Activated CD4-positive, alpha-beta memory T cell treated with anti-CD3 and anti-CD28 coated beads, Interleukin-2, amount 10 ng/mL, durations not matched to agents 7 days and 5 days (primary cell): ENCODE results near the gene ACTMAP. TPM values are rescaled to one million over a fixed set of nuclear protein-coding genes. Genes with fewer than 3 reads are reported as not detected.
"Not testable (repeated sequence)": the region's sequence is repeated elsewhere in the genome, so short reads cannot be mapped to it uniquely, and the experiment has no call there.

Source experiments
- CTCF ChIA-PET: fragments of 350-600 bp; sonication (Branson Sonifier 250); formaldehyde crosslinking; loops from one replicate; lab custom pipeline; 2021; ENCODE audit warnings: antibody characterized with exemption, inconsistent platforms; lab: Charles Lee
- POLR2A ChIA-PET: fragments of 350-600 bp; sonication (Branson Sonifier 250); formaldehyde crosslinking; loops from one replicate; lab custom pipeline; 2021; ENCODE audit warnings: antibody characterized with exemption; lab: Charles Lee
- DNase-seq: peaks from one replicate; pipeline ENCODE4 v3.0.0-alpha.2; 2020
- H3K27ac Mint-ChIP-seq: one replicate; pipeline ENCODE4 v1.8.0; 2021; ENCODE audit warnings: mild to moderate bottlenecking, mixed read lengths
- H3K27me3 Mint-ChIP-seq: one replicate; pipeline ENCODE4 v1.8.0; 2021; ENCODE audit warnings: mixed read lengths
- H3K36me3 Mint-ChIP-seq: one replicate; pipeline ENCODE4 v1.8.0; 2021; ENCODE audit warnings: low read depth, mixed read lengths
- H3K4me1 Mint-ChIP-seq: one replicate; pipeline ENCODE4 v1.8.0; 2021; ENCODE audit warnings: mixed read lengths
- H3K4me3 Mint-ChIP-seq: one replicate; pipeline ENCODE4 v1.8.0; 2021; ENCODE audit warnings: mild to moderate bottlenecking, mixed read lengths
- H3K9me3 Mint-ChIP-seq: one replicate; pipeline ENCODE4 v1.8.0; 2021; ENCODE audit warnings: mixed read lengths
- total RNA-seq, 2 experiments: library from RNA; stranded (reverse); gene quantifications; one replicate each; pipeline ENCODE4 v1.2.3, GENCODE V29; 2021

Gene ACTMAP
- total RNA-seq, 2 experiments from 2014 or later: 18.1 to 18.8 TPM

DNA sequence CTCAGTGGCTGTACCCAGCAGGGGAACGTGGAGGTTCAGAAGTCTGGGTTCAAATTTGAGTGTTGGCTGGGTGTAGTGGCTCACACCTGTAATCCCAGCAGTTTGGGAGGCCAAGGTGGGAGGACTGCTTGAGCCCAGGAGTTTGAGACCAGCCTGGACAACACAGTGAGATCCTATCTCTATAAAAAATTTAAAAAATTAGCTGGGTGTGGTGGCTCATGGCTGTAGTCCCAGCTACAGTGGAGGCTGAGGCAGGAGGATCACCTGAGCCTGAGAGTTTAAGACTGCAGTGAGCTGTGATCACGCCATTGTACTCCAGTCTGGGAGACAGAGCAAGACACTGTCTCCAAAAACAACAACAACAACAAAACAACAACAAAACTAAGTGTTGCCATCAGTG lies 33.9 kb upstream of the ACTMAP start:
- not testable (repeated sequence) for H3K27me3 Mint-ChIP-seq, H3K4me3 Mint-ChIP-seq, H3K9me3 Mint-ChIP-seq, DNase-seq, H3K27ac Mint-ChIP-seq
- peaks cover 13% of the 10 kb centered on the region for H3K4me1 Mint-ChIP-seq
- CTCF ChIA-PET: interaction anchor here (1.3 kb wide), 1 partner anchor 14 kb away, joined by 3 read pairs; the partner anchor contains the start of gene EGLN2
- POLR2A ChIA-PET: interaction anchor here (1.2 kb wide), 1 partner anchor 12 kb away, joined by 3 read pairs; no protein-coding TSS in a partner anchor
- peaks cover 31% of the 10 kb centered on the region for H3K36me3 Mint-ChIP-seq

DNA sequence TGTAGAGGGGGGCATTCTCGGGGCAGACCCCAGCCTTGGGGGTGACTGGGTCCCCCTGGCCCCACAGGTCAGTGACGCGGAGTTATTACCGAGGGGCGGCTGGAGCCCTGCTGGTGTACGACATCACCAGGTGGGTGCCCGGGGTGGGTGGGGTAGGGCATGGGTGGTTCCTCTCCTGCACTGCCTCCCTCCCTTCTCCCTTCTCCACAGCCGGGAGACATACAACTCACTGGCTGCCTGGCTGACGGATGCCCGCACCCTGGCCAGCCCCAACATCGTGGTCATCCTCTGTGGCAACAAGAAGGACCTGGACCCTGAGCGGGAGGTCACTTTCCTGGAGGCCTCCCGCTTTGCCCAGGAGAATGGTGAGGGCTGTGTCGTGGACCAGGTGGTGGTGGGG lies 33.4 kb upstream of the ACTMAP start:
- H3K4me3 Mint-ChIP-seq: no peak overlapping the region
- POLR2A ChIA-PET: interaction anchor here (1.2 kb wide), 1 partner anchor 12 kb away, joined by 3 read pairs; no protein-coding TSS in a partner anchor
- H3K27ac Mint-ChIP-seq: no peak overlapping the region
- DNase-seq: no peak
- H3K36me3 Mint-ChIP-seq: peaks cover 32% of the 10 kb centered on the region
- CTCF ChIA-PET: interaction anchor here (1.3 kb wide), 1 partner anchor 15 kb away, joined by 3 read pairs; the partner anchor contains the start of gene EGLN2
- peaks cover 18% of the 10 kb centered on the region for H3K4me1 Mint-ChIP-seq
- H3K9me3 Mint-ChIP-seq: no peaks in the 10 kb centered on the region
- no peaks in the 10 kb centered on the region for H3K27me3 Mint-ChIP-seq

DNA sequence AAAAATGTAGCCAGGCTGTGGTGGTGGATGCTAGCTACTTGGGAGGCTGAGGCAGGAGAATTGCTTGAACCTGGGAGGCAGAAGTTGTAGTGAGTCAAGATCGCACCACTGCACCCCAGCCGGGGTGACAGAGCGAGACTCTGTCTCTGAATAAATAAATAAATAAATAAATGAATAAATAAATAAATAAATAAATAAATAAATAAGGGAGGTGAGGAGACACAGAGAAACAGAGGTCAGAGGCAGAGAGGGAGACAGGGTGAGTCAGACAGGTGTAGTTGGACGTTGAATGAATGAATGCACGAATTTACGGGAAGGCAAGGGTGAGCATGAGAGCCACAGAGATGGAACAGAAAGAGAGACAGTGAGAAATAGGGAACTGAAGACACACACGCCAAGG lies 30.9 kb upstream of the ACTMAP start:
- DNase-seq: no peak
- no peaks in the 10 kb centered on the region for H3K9me3 Mint-ChIP-seq
- POLR2A ChIA-PET: no interaction called here
- H3K27me3 Mint-ChIP-seq: no peaks in the 10 kb centered on the region
- H3K4me1 Mint-ChIP-seq: peaks cover 33% of the 10 kb centered on the region
- H3K4me3 Mint-ChIP-seq: no peak overlapping the region
- H3K36me3 Mint-ChIP-seq: peaks cover 31% of the 10 kb centered on the region
- H3K27ac Mint-ChIP-seq: no peak overlapping the region
- CTCF ChIA-PET: interaction anchor here (0.7 kb wide), 1 partner anchor 97 kb away, joined by 3 read pairs; no protein-coding TSS in a partner anchor

DNA sequence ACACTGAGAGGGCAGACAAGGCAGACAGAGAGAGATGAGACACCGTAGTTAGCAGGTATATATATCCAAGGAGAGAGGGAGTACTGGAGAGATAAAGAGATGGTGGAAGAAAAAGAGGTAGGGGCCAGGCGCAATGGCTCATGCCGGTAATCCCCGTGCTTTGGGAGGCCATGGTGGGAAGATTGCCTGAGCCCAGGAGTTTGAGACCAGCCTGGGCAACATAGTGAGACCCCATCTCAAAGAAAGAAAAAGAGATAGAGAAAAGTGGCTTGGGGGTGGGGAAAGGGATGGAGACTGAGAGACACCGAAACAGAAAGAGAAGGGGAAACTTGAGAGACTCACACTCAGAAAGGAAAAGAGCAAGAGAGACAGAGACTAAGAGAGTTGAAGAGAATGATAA lies 30.3 kb upstream of the ACTMAP start:
- ChIA-PET POLR2A (interaction anchor here (7.7 kb wide), 1 partner anchor 28 kb away, joined by 244 read pairs; the partner anchor contains the start of genes ACTMAP and SNRPA), CTCF (interaction anchor here (1.0 kb wide), 1 partner anchor 18 kb away, joined by 3 read pairs; the partner anchor contains the start of gene EGLN2)
- Mint-ChIP-seq H3K36me3 (peaks cover 29% of the 10 kb centered on the region), H3K9me3 (no peaks in the 10 kb centered on the region), H3K27me3 (peaks cover 2% of the 10 kb centered on the region), H3K27ac (no peak overlapping the region), H3K4me1 (peaks cover 36% of the 10 kb centered on the region), H3K4me3 (no peak overlapping the region)
- DNase-seq: no peak

DNA sequence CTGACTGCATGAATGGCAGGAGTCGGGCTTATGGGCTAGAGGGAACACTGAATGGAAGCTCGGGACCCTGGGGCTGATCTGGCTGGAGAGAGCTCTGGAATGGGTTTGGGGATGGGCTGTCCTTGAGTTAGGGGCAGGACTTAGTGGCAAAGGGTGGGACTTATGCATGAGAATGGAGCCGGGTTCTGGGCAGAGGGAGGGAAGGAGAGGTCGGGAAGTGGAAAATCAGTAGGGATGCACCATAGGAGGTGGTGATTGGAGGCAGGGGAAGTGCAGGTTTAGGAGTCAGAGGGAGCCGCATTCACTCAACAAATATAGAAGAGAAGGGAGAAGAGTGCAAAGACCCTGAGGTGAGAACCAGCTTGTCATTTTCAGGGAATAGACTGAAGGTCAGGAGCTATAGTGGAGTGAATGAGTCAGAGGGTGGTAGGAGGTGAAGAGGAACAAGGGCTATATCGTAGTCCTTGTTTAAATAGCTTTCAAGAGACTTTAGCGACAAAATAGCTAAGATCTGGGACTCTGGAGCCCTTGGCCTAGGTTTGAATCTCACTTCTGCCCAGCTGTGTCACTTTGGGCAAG lies 28.5 kb upstream of the ACTMAP start:
- H3K9me3 Mint-ChIP-seq: no peaks in the 10 kb centered on the region
- peaks cover 36% of the 10 kb centered on the region for H3K4me1 Mint-ChIP-seq
- DNase-seq: no peak
- H3K27me3 Mint-ChIP-seq: peaks cover 2% of the 10 kb centered on the region
- H3K27ac Mint-ChIP-seq: peak overlapping the region; percentile 99
- POLR2A ChIA-PET: interaction anchor here (0.5 to 7.7 kb wide), 18 partner anchors 8 to 1299 kb away, joined by 3 to 244 read pairs (median 4); partner anchors contain the start of genes ACTMAP, C19orf47, COQ8B and EGLN2
- H3K36me3 Mint-ChIP-seq: peaks cover 28% of the 10 kb centered on the region
- peak overlapping the region; percentile 95 for H3K4me3 Mint-ChIP-seq
- CTCF ChIA-PET: interaction anchor here (0.8 to 4.1 kb wide), 8 partner anchors 16 to 117 kb away, joined by 4 to 50 read pairs (median 10); partner anchors contain the start of genes ACTMAP, EGLN2 and SNRPA

DNA sequence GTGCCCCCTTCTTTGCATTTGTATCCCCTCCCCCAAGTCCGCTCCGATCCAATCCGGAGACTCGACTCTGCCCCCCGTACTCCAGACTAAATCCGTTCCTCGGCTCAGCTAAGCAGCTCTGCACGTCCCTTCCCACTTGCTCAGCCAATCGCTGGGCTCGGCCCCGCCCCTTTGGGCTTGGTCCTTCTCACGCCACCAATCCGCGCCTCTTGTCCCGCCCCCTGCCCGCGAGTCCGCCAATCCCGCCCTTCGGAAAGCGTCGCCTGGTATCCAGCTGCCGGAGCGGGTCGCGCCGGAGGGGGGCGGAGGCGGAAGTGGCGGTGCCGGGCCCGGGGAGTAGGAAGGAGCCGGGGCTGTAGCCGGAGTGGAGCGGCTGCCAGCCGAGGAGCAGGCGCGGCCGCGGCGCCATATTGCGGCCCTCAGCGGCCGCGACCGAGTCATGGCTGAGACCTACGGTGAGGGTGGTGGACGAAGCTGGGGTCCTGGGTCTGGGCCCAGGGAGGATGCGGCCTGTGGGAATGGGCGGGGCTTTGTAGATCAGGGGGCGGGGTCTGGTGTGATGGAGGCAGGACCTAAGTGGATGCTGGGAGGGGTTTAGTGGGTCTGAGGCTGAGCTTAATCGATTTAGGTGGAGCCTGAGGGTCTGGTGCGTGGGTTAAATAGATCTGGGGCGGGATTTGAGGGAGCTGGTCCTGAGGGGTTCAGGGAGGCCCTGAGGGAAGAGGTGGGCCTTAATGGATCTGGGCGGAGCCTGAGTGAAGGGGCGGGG lies 27.8 kb upstream of the ACTMAP start, which contains the start of gene RAB4B:
RAB4B (plus strand) TSS at position 311 of the 769 bp plus-strand sequence; CDS start at position 440, 129 bp downstream.
- peak; percentile 100 for DNase-seq
- peak within 1 kb of the TSS; percentile 95 for H3K4me3 Mint-ChIP-seq
- peaks cover 24% of the 10 kb centered on the region for H3K36me3 Mint-ChIP-seq
- H3K4me1 Mint-ChIP-seq: peaks cover 36% of the 10 kb centered on the region
- ChIA-PET POLR2A (interaction anchor here (0.5 to 7.7 kb wide), 30 partner anchors 8 to 1299 kb away, joined by 3 to 244 read pairs (median 4); partner anchors contain the start of genes ACTMAP, C19orf47, COQ8B and EGLN2), CTCF (interaction anchor here (0.8 to 4.1 kb wide), 16 partner anchors 8 to 807 kb away, joined by 3 to 50 read pairs (median 5); partner anchors contain the start of genes ACTMAP, EGLN2, PSMC4 and SNRPA)
- H3K9me3 Mint-ChIP-seq: no peaks in the 10 kb centered on the region
- peak within 1 kb of the TSS; percentile 99 for H3K27ac Mint-ChIP-seq
- peaks cover 2% of the 10 kb centered on the region for H3K27me3 Mint-ChIP-seq

DNA sequence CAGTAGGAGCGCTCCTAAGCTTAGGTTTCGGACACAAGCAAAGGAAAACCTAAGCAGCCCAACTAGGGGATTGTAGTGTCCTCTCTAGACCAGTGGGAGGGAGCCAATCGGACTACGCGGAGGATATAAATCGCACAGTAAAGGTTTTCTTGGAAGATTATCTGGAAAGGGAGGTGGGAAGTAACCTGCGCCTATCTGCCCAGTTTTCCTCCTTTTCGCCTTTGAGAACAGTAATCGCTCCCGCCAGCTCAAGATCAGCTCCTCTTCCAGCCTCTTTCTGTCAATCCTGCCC lies 27.3 kb upstream of the ACTMAP start:
- CTCF ChIA-PET: interaction anchor here (0.8 to 4.1 kb wide), 16 partner anchors 9 to 807 kb away, joined by 3 to 50 read pairs (median 5); partner anchors contain the start of genes ACTMAP, EGLN2, PSMC4 and SNRPA
- POLR2A ChIA-PET: interaction anchor here (0.7 to 7.7 kb wide), 23 partner anchors 9 to 572 kb away, joined by 3 to 244 read pairs (median 4); partner anchors contain the start of genes ACTMAP, COQ8B, EGLN2 and ITPKC
- Mint-ChIP-seq H3K27ac (peak overlapping the region; percentile 99), H3K4me3 (peak overlapping the region; percentile 95), H3K4me1 (peaks cover 36% of the 10 kb centered on the region), H3K9me3 (no peaks in the 10 kb centered on the region), H3K27me3 (peaks cover 2% of the 10 kb centered on the region), H3K36me3 (peaks cover 24% of the 10 kb centered on the region)
- DNase-seq: no peak

DNA sequence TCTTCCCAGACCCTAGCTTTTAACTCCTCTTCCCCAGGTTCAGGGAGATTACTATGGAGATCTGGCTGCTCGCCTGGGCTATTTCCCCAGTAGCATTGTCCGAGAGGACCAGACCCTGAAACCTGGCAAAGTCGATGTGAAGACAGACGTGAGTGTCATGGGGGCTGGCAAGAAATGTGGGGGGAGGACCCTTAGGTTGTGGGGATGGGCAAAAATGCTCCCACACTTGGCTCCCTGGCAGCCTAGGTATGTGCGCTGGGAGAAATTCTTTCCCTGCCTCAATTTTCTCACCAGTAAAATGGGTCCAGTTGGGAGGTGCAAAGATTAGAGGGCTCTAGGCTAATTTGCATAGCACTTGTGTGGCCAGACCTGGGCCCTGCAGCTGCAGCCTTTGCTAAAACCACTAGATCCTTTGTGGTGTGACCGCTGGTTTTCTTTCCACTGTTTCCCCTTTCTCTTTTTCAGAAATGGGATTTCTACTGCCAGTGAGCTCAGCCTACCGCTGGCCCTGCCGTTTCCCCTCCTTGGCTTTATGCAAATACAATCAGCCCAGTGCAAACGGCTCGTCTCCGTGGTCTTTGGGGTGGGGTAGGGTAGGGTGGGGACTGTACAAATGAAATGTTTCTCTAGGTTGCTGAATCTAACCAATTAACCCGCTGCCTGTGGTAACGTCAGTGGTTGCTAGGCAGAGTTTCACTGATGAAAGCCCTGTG lies 26.8 kb upstream of the ACTMAP start:
- H3K4me3 Mint-ChIP-seq: peak overlapping the region; percentile 95
- peaks cover 22% of the 10 kb centered on the region for H3K36me3 Mint-ChIP-seq
- no peaks in the 10 kb centered on the region for H3K9me3 Mint-ChIP-seq
- peak overlapping the region; percentile 99 for H3K27ac Mint-ChIP-seq
- POLR2A ChIA-PET: interaction anchor here (0.7 to 7.7 kb wide), 19 partner anchors 9 to 550 kb away, joined by 3 to 244 read pairs (median 4); partner anchors contain the start of genes ACTMAP, COQ8B, EGLN2 and ITPKC
- H3K4me1 Mint-ChIP-seq: peaks cover 36% of the 10 kb centered on the region
- CTCF ChIA-PET: interaction anchor here (0.8 to 4.1 kb wide), 14 partner anchors 9 to 806 kb away, joined by 3 to 50 read pairs (median 4); partner anchors contain the start of genes ACTMAP, EGLN2, PSMC4 and SNRPA
- peaks cover 2% of the 10 kb centered on the region for H3K27me3 Mint-ChIP-seq
- DNase-seq: peak; percentile 95

DNA sequence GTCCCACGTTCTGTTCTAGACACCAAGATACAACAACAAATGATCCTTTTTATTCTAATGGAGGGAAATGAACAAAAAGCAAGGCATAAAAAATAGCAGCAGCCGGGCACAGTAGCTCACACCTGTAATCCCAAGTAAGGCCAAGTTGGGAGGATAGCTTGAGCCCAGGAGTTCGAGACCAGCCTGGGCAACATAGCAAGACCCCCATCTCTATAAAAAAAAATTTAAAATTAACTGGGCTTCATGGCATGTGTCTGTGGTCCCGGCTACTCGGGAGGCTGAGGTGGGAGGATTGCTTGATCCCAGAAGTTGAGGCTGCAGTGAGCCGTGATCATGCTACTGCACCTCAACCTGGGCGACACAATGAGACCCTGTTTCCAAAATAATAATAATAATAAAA lies 26.1 kb upstream of the ACTMAP start:
- CTCF ChIA-PET: interaction anchor here (1.7 to 4.1 kb wide), 4 partner anchors 22 to 43 kb away, joined by 6 to 50 read pairs (median 44); partner anchors contain the start of genes ACTMAP, EGLN2 and SNRPA
- POLR2A ChIA-PET: interaction anchor here (2.6 to 7.7 kb wide), 3 partner anchors 24 to 86 kb away, joined by 11 to 244 read pairs (median 161); partner anchors contain the start of genes ACTMAP, EGLN2, NUMBL and SNRPA
- H3K4me1 Mint-ChIP-seq: peaks cover 36% of the 10 kb centered on the region

DNA sequence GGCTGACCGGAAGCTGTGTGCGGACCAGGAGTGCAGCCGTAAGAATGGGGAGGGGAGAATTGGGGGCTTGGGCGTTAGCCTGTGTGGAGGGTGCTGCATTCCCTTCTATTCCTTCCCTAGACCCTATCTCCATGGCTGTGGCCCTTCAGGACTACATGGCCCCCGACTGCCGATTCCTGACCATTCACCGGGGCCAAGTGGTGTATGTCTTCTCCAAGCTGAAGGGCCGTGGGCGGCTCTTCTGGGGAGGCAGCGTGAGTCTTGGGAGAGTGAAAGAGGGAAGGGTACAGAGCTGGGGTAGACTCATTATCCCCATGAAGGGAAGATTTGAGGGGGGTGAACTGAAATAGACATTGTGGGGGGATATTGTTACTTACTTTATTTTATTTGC lies 25.4 kb upstream of the ACTMAP start:
- H3K4me1 Mint-ChIP-seq: peaks cover 40% of the 10 kb centered on the region
- H3K27ac Mint-ChIP-seq: no peak overlapping the region
- POLR2A ChIA-PET: interaction anchor here (3.7 to 7.7 kb wide), 2 partner anchors 23 to 26 kb away, joined by 161 to 244 read pairs; partner anchors contain the start of genes ACTMAP, EGLN2 and SNRPA

More for the DNA sequence above, 26.1 kb upstream of the ACTMAP start:
- DNase-seq: no peak
- no peak overlapping the region for H3K27ac Mint-ChIP-seq
- H3K27me3 Mint-ChIP-seq: peaks cover 2% of the 10 kb centered on the region
- H3K36me3 Mint-ChIP-seq: peaks cover 20% of the 10 kb centered on the region
- no peaks in the 10 kb centered on the region for H3K9me3 Mint-ChIP-seq
- no peak overlapping the region for H3K4me3 Mint-ChIP-seq

DNA sequence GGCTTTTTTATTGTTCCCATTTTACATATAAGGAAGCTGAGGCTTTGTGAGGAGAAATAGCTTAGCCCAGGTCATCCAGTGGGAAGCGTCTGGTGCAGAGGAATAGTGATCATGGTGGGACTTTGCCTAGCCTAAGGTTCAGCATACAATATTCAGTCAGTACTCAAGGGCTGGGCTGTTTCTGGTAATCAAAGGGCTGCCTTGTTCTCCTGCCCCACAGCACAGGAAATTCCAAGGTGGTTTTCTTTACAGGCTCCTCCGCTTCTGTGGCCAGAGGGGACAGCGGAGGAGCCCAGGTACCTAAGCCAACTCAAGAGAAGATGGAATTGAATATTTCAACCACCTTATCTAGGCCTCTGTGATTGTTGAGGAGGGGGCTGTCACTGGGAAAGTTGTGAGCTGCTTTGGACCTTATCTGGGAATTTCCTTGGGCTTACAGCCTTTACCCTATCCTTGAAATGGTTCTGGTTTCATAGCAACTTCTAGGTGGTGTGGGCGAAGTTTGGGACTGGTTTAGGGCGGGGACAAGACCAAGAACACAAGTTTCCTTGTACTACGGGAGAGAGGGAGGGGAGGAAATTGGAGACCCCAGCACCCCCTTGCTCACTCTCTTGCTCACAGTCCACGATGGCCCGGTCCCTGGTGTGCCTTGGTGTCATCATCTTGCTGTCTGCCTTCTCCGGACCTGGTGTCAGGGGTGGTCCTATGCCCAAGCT lies 24.8 kb upstream of the ACTMAP start, which contains the start of gene MIA:
MIA (plus strand) TSS at position 606 of the 716 bp plus-strand sequence; CDS start at position 628, 22 bp downstream.
- Mint-ChIP-seq H3K9me3 (no peaks in the 10 kb centered on the region), H3K4me1 (peaks cover 37% of the 10 kb centered on the region), H3K27ac (no peak within 1 kb of the TSS), H3K36me3 (peaks cover 20% of the 10 kb centered on the region), H3K27me3 (peaks cover 2% of the 10 kb centered on the region), H3K4me3 (no peak within 1 kb of the TSS)
- DNase-seq: no peak
- POLR2A ChIA-PET: interaction anchor here (7.7 kb wide), 1 partner anchor 23 kb away, joined by 244 read pairs; the partner anchor contains the start of genes ACTMAP and SNRPA
- CTCF ChIA-PET: interaction anchor here (0.6 to 4.1 kb wide), 3 partner anchors 22 to 114 kb away, joined by 3 to 48 read pairs (median 5); partner anchors contain the start of genes ACTMAP and SNRPA

More for the DNA sequence above, 25.4 kb upstream of the ACTMAP start:
- Mint-ChIP-seq H3K4me3 (no peak overlapping the region), H3K36me3 (peaks cover 22% of the 10 kb centered on the region), H3K27me3 (peaks cover 2% of the 10 kb centered on the region), H3K9me3 (no peaks in the 10 kb centered on the region)
- DNase-seq: no peak
- CTCF ChIA-PET: interaction anchor here (1.3 to 4.1 kb wide), 3 partner anchors 22 to 31 kb away, joined by 5 to 48 read pairs (median 41); partner anchors contain the start of genes ACTMAP, EGLN2 and SNRPA
